HepG2 (cell line): ENCODE data around the gene GPC6. TPM values are rescaled to one million over a fixed set of nuclear protein-coding genes. Genes with fewer than 3 reads are reported as not detected.

Source experiments
- ATAC-seq: fragments of 200-7000 bp; cut with Tn5 transposase; 3 replicates; pipeline ENCODE4 v1.9.1; 2020; ENCODE audit warnings: mild to moderate bottlenecking, moderate library complexity
- BruUV-seq: library from RNA; stranded (reverse); fragments of 400-500 nt; replicated peaks from 2 replicates; lab custom pipeline; 2021; lab: Mats Ljungman, UMichigan
- CTCF ChIA-PET: fragments of 300-600 bp; formaldehyde crosslinking; extraction: SDS; loops from one replicate; lab custom pipeline; 2021; ENCODE audit warnings: low total read pairs, inconsistent platforms, low intra/inter-chr PET ratio; lab: Yijun Ruan, JAX
- POLR2A ChIA-PET: fragments of 350-600 bp; sonication (Branson Sonifier 250); formaldehyde crosslinking; loops from one replicate; lab custom pipeline; 2020; ENCODE audit warnings: antibody characterized with exemption, inconsistent platforms; lab: Yijun Ruan, JAX
- DNase-seq: peaks from one replicate; pipeline ENCODE4 v3.0.0-alpha.2; 2015; ENCODE audit warnings: low spot score
- FAIRE-seq: peaks from 3 replicates; lab custom pipeline; 2011; peaks lifted over from hg19 to GRCh38; lab: Jason Lieb, UNC
- H2AFZ ChIP-seq: one replicate; pipeline ENCODE4 v1.6.1; 2011; ENCODE audit warnings: low read length, inconsistent platforms
- H3K27ac ChIP-seq: fragments of 300-600 bp; 3 replicates; pipeline ENCODE4 v1.8.0; 2011; ENCODE audit warnings: mixed run types, mild to moderate bottlenecking, mixed read lengths, low read length, inconsistent platforms; ENCODE audit not compliant: insufficient read depth; ENCODE audit errors: extremely low read length
- H3K27me3 ChIP-seq, 2 experiments: fragments of 200-600 bp in 1 of 2; 2 replicates in 1 of 2; 3 replicates in 1 of 2; pipeline versions ENCODE4 v1.6.0 to v1.8.0; 2011; ENCODE audit warnings: low read length in 2 of 2, mild to moderate bottlenecking in 2 of 2, moderate library complexity in 2 of 2, inconsistent platforms in 1 of 2; ENCODE audit not compliant: insufficient read depth in 2 of 2, control insufficient read depth in 1 of 2
- H3K36me3 ChIP-seq, 2 experiments: fragments of 200-600 bp in 1 of 2; replicated peaks in 1 of 2; 2 replicates in 1 of 2; 3 replicates in 1 of 2; pipeline versions ENCODE4 v1.5.1 to v1.8.0; 2011; ENCODE audit warnings: low read length in 2 of 2, inconsistent platforms in 1 of 2; ENCODE audit not compliant: insufficient read depth in 2 of 2, control insufficient read depth in 1 of 2
- H3K4me1 ChIP-seq: 2 replicates; pipeline ENCODE4 v1.5.1; 2012; ENCODE audit warnings: low read length, inconsistent platforms; ENCODE audit not compliant: insufficient read depth
- H3K4me2 ChIP-seq: 2 replicates; pipeline ENCODE4 v1.6.0; 2011; ENCODE audit warnings: low read depth, low read length, inconsistent platforms
- H3K4me3 ChIP-seq, 3 experiments: fragments of 200-600 bp in 1 of 3; sonication (generic), shearing (Covaris generic) in 1 of 3; replicated peaks in 1 of 3; 2 replicates each; pipeline ENCODE4 v1.5.1; 2011 to 2016; ENCODE audit warnings: low read length in 3 of 3, inconsistent platforms in 2 of 3, low read depth in 2 of 3, mild to moderate bottlenecking in 2 of 3, control low read depth in 1 of 3, mixed read lengths in 1 of 3; ENCODE audit not compliant: insufficient read depth in 1 of 3
- H3K79me2 ChIP-seq: one replicate; pipeline ENCODE4 v1.6.1; 2011; ENCODE audit warnings: low read length, inconsistent platforms; ENCODE audit not compliant: insufficient read depth
- H3K9ac ChIP-seq: 2 replicates; pipeline ENCODE4 v1.6.0; 2011; ENCODE audit warnings: mild to moderate bottlenecking, low read depth, low read length, inconsistent platforms; ENCODE audit not compliant: insufficient read depth
- H3K9me3 ChIP-seq: 2 replicates; pipeline ENCODE4 v1.5.1; 2012; ENCODE audit warnings: mild to moderate bottlenecking, low read length
- H4K20me1 ChIP-seq: 2 replicates; pipeline ENCODE4 v1.6.0; 2011; ENCODE audit warnings: inconsistent platforms, mild to moderate bottlenecking, low read length, moderate library complexity; ENCODE audit not compliant: insufficient read depth
- E2F5 ChIP-seq: sonication (generic); formaldehyde crosslinking; conservative IDR thresholded peaks from 2 replicates; pipeline ENCODE4 v1.4.0; 2020; ENCODE audit warnings: missing genetic modification reagents
- EHMT2 ChIP-seq: fragments of 200-600 bp; sonication (generic); IDR thresholded peaks from 2 replicates; pipeline ENCODE4 v1.7.0; 2017; ENCODE audit warnings: antibody characterized with exemption, low read depth, low read length, borderline replicate concordance
- JUND ChIP-seq: sonication (generic); formaldehyde crosslinking; IDR thresholded peaks from 2 replicates; pipeline ENCODE4 v1.8.0; 2022; ENCODE audit warnings: mild to moderate bottlenecking, missing genetic modification reagents
- KDM1A ChIP-seq: IDR thresholded peaks from 2 replicates; pipeline ENCODE4 v1.6.1; 2016; ENCODE audit warnings: missing compliant biosample characterization
- MTERF4 ChIP-seq: sonication (generic); formaldehyde crosslinking; IDR thresholded peaks from 2 replicates; pipeline ENCODE4 v1.8.0; 2023; ENCODE audit warnings: mild to moderate bottlenecking, missing genetic modification reagents
- PAX8 ChIP-seq: sonication (generic); formaldehyde crosslinking; IDR thresholded peaks from 2 replicates; pipeline ENCODE4 v1.8.0; 2022; ENCODE audit warnings: mild to moderate bottlenecking, missing genetic modification reagents, borderline replicate concordance
- RAD21 ChIP-seq: fragments of 450-650 bp; formaldehyde crosslinking; IDR thresholded peaks from 2 replicates; pipeline ENCODE4 v1.5.0; 2020; ENCODE audit warnings: mild to moderate bottlenecking
- RFX1 ChIP-seq: fragments of 450-650 bp; IDR thresholded peaks from 2 replicates; pipeline ENCODE4 v1.6.1; 2017
- SMAD9 ChIP-seq: sonication (generic); formaldehyde crosslinking; IDR thresholded peaks from 2 replicates; pipeline ENCODE4 v1.5.1; 2020; ENCODE audit warnings: mild to moderate bottlenecking, missing genetic modification reagents
- SNAPC4 ChIP-seq: sonication (generic); formaldehyde crosslinking; IDR thresholded peaks from 2 replicates; pipeline ENCODE4 v1.4.0; 2020; ENCODE audit warnings: mild to moderate bottlenecking, missing genetic modification reagents
- ZFP36 ChIP-seq: fragments of 150-350 bp; IDR thresholded peaks from 2 replicates; pipeline ENCODE4 v1.6.1; 2018; ENCODE audit warnings: borderline replicate concordance, low read length, low read depth; ENCODE audit not compliant: partially characterized antibody
- ZNF207 ChIP-seq: fragments of 450-650 bp; IDR thresholded peaks from 2 replicates; pipeline ENCODE4 v1.6.1; 2016; ENCODE audit warnings: antibody characterized with exemption, borderline replicate concordance
- ZNF547 ChIP-seq: sonication (generic); formaldehyde crosslinking; IDR thresholded peaks from 2 replicates; pipeline ENCODE4 v1.5.1; 2020; ENCODE audit warnings: mild to moderate bottlenecking, missing genetic modification reagents
- ZSCAN5A ChIP-seq: sonication (generic); formaldehyde crosslinking; IDR thresholded peaks from 2 replicates; pipeline ENCODE4 v1.8.0; 2022; ENCODE audit warnings: mild to moderate bottlenecking, missing genetic modification reagents, borderline replicate concordance
- in situ Hi-C: cut with HindIII; loops from 2 replicates; pipeline ENCODE4 v1.10.0; 2017; ENCODE audit warnings: low pct_unique_long_range_greater_than_20kb; ENCODE audit not compliant: extremely low pct_ligation_motif_present
- intact Hi-C: fragments of 100-400 bp; cut with micrococcal nuclease; formaldehyde crosslinking; loops from one replicate; pipeline ENCODE4 v1.10.0; 2022; ENCODE audit not compliant: unreplicated experiment
- polyA plus RNA-seq, 8 experiments: library from polyadenylated mRNA; depleted of rRNA in 3 of 8; stranded (reverse) in 7 of 8; unstranded in 1 of 8; fragments of >200 nt; fragmentation: Illumina TruSeq in 4 of 8; extraction: Trizol in 4 of 8; gene quantifications; 2 replicates each; pipeline versions ENCODE4 v1.2.1 to v1.2.3, GENCODE V29; 2011 to 2016; ENCODE audit warnings: low read depth in 4 of 8, missing spikeins in 1 of 8, mixed read lengths in 1 of 8; ENCODE audit not compliant: insufficient read depth in 1 of 8
- total RNA-seq, 5 experiments: library from RNA; depleted of rRNA; stranded (reverse); fragments of >200 nt; fragmentation: Illumina TruSeq; extraction: Trizol; gene quantifications; 2 replicates each; pipeline ENCODE4 v1.2.3, GENCODE V29; 2016; ENCODE audit warnings: low read depth in 1 of 5

Gene GPC6
- total and polyA plus RNA-seq, 2 of the 13 experiments (the other 11 are each of a cell fraction or from before 2014, with no cell fraction given), result 24.5 to 33.9 TPM

- no TSS peak for BruUV-seq
- H3K4me2 ChIP-seq, result no peak overlapping the region
- ATAC-seq (no peak), DNase-seq (no peak), FAIRE-seq (no peak)
- no peak overlapping the region for H3K4me3 ChIP-seq
- H3K9me3 ChIP-seq, result no peaks in the 10 kb centered on the region
- H3K79me2 ChIP-seq, result no peaks in the 10 kb centered on the region
- H4K20me1 ChIP-seq, result no peaks in the 10 kb centered on the region
- no peak overlapping the region for H3K27ac ChIP-seq
- CTCF ChIA-PET, result no interaction called here
- H3K4me1 ChIP-seq, result peaks cover 8% of the 10 kb centered on the region
- no peak overlapping the region for H3K9ac ChIP-seq
- H3K27me3 ChIP-seq, result no peaks in the 10 kb centered on the region; a peak in 1 of 5 replicates
- H2AFZ ChIP-seq, result no peak overlapping the region
- no peaks in the 10 kb centered on the region for H3K36me3 ChIP-seq
- intact Hi-C loops, result no loop called here
- in situ Hi-C loops, result no loop called here
- POLR2A ChIA-PET, result no interaction called here
- no peak for TF ChIP-seq PAX8
- TF ChIP-seq ZNF207, result no peak
- TF ChIP-seq MTERF4, result no peak
- no peak for TF ChIP-seq ZNF547 (CRISPR knock-in tag)
- no peak for TF ChIP-seq KDM1A (CRISPR knock-in tag)
- TF ChIP-seq SMAD9 (CRISPR knock-in tag), result no peak
- no peak for TF ChIP-seq JUND (CRISPR knock-in tag)
- TF ChIP-seq ZSCAN5A (CRISPR knock-in tag), result no peak
- no peak for TF ChIP-seq RFX1
- TF ChIP-seq ZFP36, result no peak
- no peak for TF ChIP-seq RAD21 (CRISPR knock-in tag)
- TF ChIP-seq EHMT2, result no peak
- TF ChIP-seq SNAPC4 (CRISPR knock-in tag), result no peak
- TF ChIP-seq E2F5 (CRISPR knock-in tag), result no peak
Observed at GRCh38 chr13:94413598-94413944, 1187.0 kb downstream of the GPC6 start.
